Measurements from ENCODE around the gene MRAS.

MRAS gene

DNA sequence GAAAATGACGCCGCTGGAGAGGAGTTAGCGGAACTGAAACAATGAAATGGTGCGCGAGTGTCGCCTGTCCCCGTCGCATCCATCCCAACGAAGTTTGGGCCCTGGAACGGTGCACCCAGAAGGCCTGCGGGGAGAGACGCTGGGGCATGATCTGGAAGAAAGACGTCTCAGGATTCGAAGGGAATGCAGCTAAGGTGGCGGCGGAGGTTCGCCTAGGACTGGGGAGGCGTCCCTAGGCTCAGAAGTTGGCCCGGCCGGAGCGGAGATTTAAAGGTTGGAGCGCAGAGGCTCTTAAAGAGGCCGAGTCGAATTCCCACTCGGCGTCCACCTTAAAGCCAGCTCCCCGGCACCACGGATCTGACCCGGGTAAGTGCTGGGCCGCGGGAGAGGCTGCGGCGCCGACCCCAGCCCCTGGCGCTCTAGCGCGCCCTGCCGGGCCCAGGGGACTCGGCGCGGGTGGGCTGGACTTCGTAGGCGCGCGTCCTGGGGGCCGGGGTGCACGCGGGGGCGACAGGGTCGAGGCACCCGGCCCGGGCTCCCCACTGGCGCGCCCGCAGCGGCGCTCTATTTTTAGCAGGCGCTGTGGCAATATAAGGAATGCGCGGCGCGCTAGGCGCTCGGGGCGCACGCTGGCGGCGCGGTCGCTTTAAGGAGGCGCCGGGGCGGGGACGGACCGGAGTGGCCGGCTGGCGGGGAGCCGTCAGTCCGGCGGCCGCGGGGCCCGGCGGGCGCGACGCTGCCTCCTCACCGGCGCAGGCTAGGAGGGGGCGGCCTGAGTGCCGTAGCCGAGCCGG, at the start of gene MRAS:
MRAS (plus strand) TSS at position 620 of the 794 bp plus-strand sequence. CDS start 24,305 bp downstream, outside the sequence.
- peak; percentile 66 for ATAC-seq
- Mint-ChIP-seq H3K27ac (no peak within 1 kb of the TSS), H3K4me3 (peak within 1 kb of the TSS; percentile 86), H3K4me1 (peaks cover 13% of the 10 kb centered on the region), H3K36me3 (no peaks in the 10 kb centered on the region), H3K9me3 (peaks cover 2% of the 10 kb centered on the region)
- peak; percentile 5 to 57 for DNase-seq (ENCODE audit: low spot score in 2 of 2)

DNA sequence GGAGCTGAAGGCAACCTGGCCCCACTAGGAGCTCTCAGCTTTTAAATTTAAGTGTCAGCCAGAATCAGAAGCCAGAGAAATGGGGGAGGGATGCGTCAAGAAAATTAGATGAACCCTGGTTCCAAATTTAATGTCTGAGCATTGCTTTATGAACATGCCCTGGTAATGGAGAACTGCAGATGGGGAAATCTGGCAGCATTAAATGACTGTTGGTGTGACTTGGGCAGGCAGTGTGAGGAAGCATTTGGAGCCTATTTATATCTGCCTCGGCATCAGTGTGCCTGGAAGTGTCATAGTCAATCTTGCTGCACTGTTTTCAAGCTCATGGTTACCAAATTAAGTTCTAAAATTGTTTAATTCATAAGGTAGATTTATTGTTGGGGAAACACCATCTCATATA, 47.7 kb upstream of the MRAS start:
- no peaks in the 10 kb centered on the region for H3K9me3 Mint-ChIP-seq
- no peak for ATAC-seq
- no peak overlapping the region for H3K27ac Mint-ChIP-seq
- peaks cover 28% of the 10 kb centered on the region for H3K36me3 Mint-ChIP-seq
- H3K4me3 Mint-ChIP-seq, result no peak overlapping the region
- DNase-seq (ENCODE audit: low spot score in 2 of 2), result no peak
- H3K4me1 Mint-ChIP-seq, result peaks cover 42% of the 10 kb centered on the region

DNA sequence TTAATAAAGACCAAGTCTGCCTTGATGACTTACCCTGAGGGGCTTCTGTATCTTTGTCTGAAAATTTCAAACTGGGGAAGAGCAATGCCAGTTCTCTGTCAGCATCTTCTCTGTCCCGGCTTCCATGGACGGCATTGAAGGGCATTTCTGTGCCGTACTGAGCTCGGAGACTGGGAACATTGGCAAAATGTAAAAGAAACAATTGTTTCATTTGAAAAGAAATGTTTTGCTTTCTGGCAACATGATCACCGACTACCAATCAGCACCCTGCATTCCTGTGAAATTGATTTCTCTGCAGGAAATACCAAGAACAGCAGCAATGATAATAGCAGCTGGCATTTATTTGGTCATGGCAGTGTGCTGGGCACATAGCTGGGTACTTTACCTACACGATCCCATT, 44.9 kb upstream of the MRAS start:
- Mint-ChIP-seq H3K27ac (no peak overlapping the region), H3K36me3 (peaks cover 10% of the 10 kb centered on the region), H3K9me3 (peaks cover 6% of the 10 kb centered on the region), H3K4me1 (peaks cover 16% of the 10 kb centered on the region), H3K4me3 (no peak overlapping the region)
- ATAC-seq, result no peak
- no peak for DNase-seq (ENCODE audit: low spot score in 2 of 2)

DNA sequence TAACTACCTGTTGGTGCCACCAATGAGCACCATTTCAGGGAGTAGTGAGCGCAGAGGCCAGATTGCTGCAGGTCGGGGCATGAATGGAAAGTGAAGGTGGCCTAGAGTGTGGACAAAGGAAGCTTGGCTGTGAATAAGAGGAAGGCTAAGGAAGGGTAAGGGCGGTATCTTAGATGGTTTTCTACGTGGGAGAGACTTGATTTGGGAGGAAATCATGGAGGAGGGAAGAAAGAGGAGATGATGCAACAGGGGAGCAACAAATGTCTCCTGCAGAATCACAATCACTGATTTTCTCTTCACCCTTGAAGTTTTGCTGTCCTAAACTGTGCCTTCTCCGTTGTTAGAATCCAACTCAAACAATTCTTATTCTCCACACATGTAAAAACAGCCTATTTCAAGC, 40.5 kb upstream of the MRAS start:
- no peak overlapping the region for H3K4me3 Mint-ChIP-seq
- no peak for ATAC-seq
- H3K36me3 Mint-ChIP-seq, result no peaks in the 10 kb centered on the region
- no peak overlapping the region for H3K27ac Mint-ChIP-seq
- peaks cover 17% of the 10 kb centered on the region for H3K9me3 Mint-ChIP-seq
- H3K4me1 Mint-ChIP-seq, result no peaks in the 10 kb centered on the region
- DNase-seq (ENCODE audit: low spot score in 2 of 2), result no peak

DNA sequence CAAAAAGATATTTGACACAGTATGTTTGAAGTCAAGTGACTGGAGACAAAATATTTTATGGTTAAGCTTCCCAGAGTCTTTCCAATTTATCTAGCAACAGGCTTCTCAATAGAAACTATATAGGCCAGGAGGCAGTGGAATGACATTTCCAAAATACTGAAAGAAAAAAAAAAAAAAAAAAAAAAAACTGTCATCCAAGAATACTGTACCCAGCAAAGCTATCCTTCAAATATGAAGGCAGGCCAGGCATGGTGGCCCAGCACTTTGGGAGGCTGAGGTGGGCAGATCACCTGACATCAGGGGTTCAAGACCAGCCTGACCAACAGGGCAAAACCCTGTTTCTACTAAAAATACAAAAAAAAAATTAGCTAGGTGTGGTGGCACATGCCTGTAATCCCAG, 39.6 kb upstream of the MRAS start:
- Mint-ChIP-seq H3K4me1 (no peaks in the 10 kb centered on the region), H3K4me3 (no peak overlapping the region), H3K27ac (no peak overlapping the region), H3K9me3 (peaks cover 17% of the 10 kb centered on the region), H3K36me3 (no peaks in the 10 kb centered on the region)
- DNase-seq (ENCODE audit: low spot score in 2 of 2) (no peak), ATAC-seq (no peak)

DNA sequence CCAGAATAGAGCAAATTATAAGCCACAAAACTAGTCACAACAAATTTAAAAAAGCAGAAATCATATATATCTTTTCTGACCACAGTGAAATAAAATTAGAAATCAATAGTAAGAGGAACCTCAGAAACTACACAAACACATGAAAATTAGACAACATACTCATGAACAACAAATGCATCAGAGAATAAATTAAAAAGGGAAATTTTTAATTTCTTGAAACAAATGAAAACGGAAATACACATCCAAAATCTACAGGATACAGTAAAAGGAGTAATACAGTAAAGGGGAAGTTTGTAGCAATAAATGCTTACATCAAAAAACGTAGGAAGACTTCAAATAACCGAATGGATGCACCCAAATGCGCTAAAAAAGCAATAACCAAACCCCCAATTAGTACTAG, 37.9 kb upstream of the MRAS start:
- no peak for DNase-seq (ENCODE audit: low spot score in 2 of 2)
- H3K9me3 Mint-ChIP-seq, result peaks cover 17% of the 10 kb centered on the region
- ATAC-seq, result no peak
- no peaks in the 10 kb centered on the region for H3K4me1 Mint-ChIP-seq
- H3K4me3 Mint-ChIP-seq, result no peak overlapping the region
- no peak overlapping the region for H3K27ac Mint-ChIP-seq
- no peaks in the 10 kb centered on the region for H3K36me3 Mint-ChIP-seq

DNA sequence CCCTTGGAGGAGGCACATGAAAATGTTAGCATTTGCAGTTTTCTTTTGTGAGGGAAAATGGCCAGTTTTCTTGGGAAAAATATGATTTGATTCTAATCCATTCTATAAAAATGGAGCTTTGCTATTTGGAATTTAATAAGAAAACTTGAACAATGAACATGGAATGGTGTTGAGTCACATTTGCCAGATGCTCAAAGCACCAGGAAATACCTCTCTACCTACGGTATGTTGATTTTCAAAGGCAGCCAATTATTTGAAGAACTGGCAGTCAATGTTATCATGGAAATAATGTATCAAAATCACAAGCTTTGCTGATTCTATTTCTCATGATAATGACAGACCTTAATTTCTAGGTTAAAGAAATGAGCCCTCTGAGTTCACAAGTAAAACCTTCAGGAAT, 33.6 kb upstream of the MRAS start:
- Mint-ChIP-seq H3K36me3 (no peaks in the 10 kb centered on the region), H3K27ac (no peak overlapping the region), H3K9me3 (peaks cover 10% of the 10 kb centered on the region), H3K4me1 (no peaks in the 10 kb centered on the region), H3K4me3 (no peak overlapping the region)
- ATAC-seq (no peak), DNase-seq (ENCODE audit: low spot score in 2 of 2) (no peak)

DNA sequence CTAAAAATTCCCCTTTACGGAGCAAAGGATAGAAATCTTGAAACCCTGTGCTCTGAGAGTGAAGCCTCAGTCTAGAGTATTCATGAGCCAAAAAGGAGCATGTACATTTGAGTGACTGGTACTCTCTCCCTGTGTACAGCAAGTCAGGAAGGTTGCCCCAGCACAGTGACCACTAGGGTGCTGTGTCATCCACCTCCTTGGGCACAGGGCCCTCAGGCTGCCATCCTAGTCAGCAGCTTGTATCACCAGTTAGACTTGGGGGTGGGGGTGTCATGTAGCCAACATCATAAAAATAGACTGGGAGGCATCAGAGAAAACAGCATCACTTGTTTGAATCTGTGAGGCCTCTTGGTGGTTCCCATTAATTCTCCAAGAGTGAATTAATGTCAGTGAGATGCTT, 30.7 kb upstream of the MRAS start:
- DNase-seq (ENCODE audit: low spot score in 2 of 2), result no peak
- no peak overlapping the region for H3K4me3 Mint-ChIP-seq
- H3K4me1 Mint-ChIP-seq, result no peaks in the 10 kb centered on the region
- no peak overlapping the region for H3K27ac Mint-ChIP-seq
- peak; percentile 45 for ATAC-seq
- no peaks in the 10 kb centered on the region for H3K9me3 Mint-ChIP-seq
- H3K36me3 Mint-ChIP-seq, result no peaks in the 10 kb centered on the region

DNA sequence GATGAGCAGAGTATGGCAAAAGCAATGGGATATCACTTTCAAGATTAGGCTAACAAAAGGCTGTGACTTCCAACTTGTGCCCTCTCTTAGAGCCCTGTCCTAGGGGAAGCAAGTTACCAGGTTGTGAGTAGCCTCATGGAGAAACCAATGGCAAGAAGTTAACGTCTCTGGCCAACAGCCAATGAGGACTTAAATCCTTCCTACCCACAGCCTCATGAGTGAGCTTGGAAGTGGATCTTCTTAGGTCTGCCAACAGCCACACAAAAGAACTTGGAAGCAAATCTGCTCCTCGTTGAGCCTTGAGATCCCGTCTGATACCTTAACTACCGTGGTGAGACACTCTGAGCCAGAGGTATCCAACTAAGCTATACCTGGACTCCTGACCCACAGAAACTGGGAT, 24.4 kb upstream of the MRAS start:
- no peak for DNase-seq (ENCODE audit: low spot score in 2 of 2)

DNA sequence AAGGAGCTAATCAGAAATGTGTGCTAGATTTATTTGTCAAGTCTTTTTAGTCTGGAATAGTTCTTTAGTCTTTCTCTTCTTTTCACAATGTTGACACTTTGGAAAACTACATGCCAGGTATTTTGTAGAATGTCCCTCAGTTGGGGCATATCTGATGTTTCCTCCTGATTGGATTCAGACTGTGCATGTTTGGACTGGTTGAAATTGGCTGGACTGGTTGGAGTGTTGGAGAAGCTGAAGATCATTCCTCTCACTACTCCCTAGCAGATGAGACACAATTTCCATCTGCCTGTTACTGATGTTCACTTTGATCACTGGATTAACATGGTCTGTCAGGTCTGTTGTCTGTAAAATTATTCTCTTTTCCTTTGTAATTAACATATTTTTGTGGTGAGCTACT, 22.4 kb upstream of the MRAS start:
- Mint-ChIP-seq H3K4me3 (no peak overlapping the region), H3K4me1 (peaks cover 50% of the 10 kb centered on the region), H3K36me3 (no peaks in the 10 kb centered on the region), H3K27ac (no peak overlapping the region), H3K9me3 (no peaks in the 10 kb centered on the region)
- no peak for ATAC-seq
- no peak for DNase-seq (ENCODE audit: low spot score in 2 of 2)

More for the DNA sequence above, 24.4 kb upstream of the MRAS start:
- ATAC-seq, result no peak
- Mint-ChIP-seq H3K4me3 (no peak overlapping the region), H3K9me3 (no peaks in the 10 kb centered on the region), H3K27ac (peak overlapping the region; percentile 8), H3K4me1 (peaks cover 37% of the 10 kb centered on the region), H3K36me3 (no peaks in the 10 kb centered on the region)

DNA sequence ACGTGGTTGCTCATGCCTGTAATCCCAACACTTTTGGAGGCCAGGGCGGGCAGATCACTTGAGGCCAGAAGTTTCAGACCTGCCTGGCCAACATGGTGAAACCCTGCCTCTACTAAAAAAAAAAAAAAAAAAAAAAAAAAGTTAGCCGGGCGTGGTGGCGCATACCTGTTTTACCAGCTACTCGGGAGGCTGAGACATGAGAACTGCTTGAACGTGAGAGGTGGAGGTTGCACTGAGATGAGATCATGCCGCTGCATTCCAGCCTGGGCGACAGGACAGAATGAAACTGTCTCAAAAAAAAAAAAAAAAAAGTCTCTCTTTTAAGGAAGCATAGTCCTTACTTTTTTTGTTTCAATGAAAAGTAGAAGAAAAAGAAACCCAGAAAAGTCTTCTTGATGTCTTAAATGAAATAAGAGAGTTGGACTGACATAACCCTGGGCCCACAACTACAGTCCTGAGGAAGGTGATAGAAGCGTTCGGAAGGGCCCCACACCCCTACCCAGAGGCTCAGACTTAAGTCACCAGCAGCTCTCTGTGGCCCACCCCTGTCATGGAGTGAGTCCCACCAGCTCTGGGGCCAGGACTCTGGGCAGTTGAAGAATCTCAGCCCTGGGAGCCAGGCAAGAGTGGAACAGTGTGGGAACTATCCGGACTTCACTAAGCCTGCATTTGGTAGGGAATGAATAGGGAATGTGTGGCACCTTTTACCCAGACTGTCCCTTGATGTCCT, 21.3 kb upstream of the MRAS start:
- no peaks in the 10 kb centered on the region for H3K9me3 Mint-ChIP-seq
- H3K4me3 Mint-ChIP-seq, result no peak overlapping the region
- DNase-seq (ENCODE audit: low spot score in 2 of 2) (no peak), ATAC-seq (no peak)
- H3K27ac Mint-ChIP-seq, result no peak overlapping the region
- no peaks in the 10 kb centered on the region for H3K36me3 Mint-ChIP-seq
- peaks cover 50% of the 10 kb centered on the region for H3K4me1 Mint-ChIP-seq

DNA sequence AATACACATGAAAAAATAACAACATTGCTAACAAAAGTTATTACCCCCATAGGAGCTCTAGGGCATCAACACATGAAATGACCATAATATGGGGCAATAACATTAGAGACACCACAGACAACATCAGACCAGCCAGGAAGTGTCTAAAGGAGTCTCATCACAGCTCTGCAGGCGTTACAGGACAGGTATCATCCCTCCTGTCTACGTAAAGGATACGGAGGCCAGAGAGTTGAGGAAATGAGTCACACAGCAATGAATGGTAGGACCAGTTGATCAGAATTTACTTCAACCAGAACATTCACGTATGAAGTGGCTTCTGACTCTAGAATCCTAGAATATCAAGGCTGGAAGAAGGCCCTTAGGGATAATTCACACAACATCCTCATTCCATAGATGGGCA, 20.5 kb upstream of the MRAS start:
- Mint-ChIP-seq H3K27ac (no peak overlapping the region), H3K4me3 (peak overlapping the region; percentile 81), H3K4me1 (peaks cover 50% of the 10 kb centered on the region), H3K9me3 (no peaks in the 10 kb centered on the region), H3K36me3 (no peaks in the 10 kb centered on the region)
- peak; percentile 48 for ATAC-seq
- DNase-seq (ENCODE audit: low spot score in 2 of 2), result no peak

DNA sequence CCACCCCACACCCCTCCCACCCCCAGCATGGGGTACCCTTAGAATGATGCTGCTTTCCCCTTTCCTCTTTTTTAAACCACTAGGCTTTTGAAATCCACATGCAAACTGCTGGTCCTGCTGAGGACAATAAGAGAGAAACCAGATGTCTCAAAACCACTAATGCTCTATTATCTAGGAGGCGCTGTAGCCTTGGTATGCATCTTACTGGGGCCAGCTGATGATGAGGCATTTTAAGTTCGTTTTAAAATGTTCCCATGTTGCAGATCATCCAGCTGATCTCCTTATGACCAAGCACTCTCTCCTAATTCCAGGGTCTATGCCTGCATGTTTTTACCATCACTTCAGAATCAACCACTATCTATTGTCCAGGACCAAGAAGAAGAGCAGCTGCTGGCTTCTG, 20.0 kb upstream of the MRAS start:
- DNase-seq (ENCODE audit: low spot score in 2 of 2), result no peak
- H3K27ac Mint-ChIP-seq, result no peak overlapping the region
- peaks cover 47% of the 10 kb centered on the region for H3K4me1 Mint-ChIP-seq
- H3K36me3 Mint-ChIP-seq, result no peaks in the 10 kb centered on the region
- H3K4me3 Mint-ChIP-seq, result peak overlapping the region; percentile 81
- H3K9me3 Mint-ChIP-seq, result no peaks in the 10 kb centered on the region
- no peak for ATAC-seq

DNA sequence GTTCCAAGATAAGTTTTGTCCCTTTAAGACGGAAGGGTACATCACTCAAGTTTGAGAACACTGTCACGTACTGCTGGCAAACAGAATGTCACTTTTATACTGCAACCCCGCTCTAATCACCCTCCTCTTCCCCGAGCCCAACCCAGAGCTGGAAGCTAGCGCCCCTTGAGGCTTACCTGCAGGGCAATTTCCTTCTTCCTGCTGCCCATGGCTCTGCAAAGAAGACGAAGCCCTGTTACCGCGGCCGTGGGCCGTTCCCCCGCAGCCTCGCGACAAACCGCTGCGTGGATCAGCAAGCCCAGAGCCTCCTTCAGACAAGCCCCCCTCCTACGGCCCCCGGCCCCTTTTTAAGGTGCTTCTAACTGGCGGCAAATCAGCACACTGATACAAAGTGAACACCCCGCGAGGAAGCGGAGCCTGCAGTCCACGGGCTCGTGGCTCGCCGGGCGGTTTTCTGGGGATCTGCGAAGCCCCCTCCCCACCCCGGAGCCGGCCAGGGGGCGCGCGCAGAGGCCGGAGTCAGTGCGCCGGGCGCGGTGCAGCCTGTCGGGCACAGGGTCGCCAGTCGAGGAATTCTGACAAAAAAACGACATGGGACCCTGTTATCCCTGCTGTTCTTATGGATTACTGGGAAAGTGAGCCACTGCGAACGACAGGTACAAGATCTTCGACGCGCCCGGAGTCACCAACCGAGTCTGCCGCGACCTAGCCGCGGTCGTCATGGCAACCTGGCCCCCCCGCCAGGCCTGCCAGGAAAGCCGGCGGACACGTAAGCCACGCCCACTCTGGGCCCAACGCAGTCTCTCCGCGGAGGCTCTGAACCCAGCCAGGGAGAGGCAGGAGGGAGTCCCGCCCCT, 19.0 kb upstream of the MRAS start, which contains the start of gene NME9:
NME9 (minus strand) TSS at position 725 of the 857 bp plus-strand sequence; CDS start at position 209, 516 bp downstream.
- peak within 1 kb of the TSS; percentile 80 for H3K27ac Mint-ChIP-seq
- H3K4me1 Mint-ChIP-seq, result peaks cover 37% of the 10 kb centered on the region
- no peaks in the 10 kb centered on the region for H3K9me3 Mint-ChIP-seq
- DNase-seq (ENCODE audit: low spot score in 2 of 2) (peak; percentile 81 to 93), ATAC-seq (peak; percentile 92)
- H3K36me3 Mint-ChIP-seq, result no peaks in the 10 kb centered on the region
- H3K4me3 Mint-ChIP-seq, result peak within 1 kb of the TSS; percentile 81

DNA sequence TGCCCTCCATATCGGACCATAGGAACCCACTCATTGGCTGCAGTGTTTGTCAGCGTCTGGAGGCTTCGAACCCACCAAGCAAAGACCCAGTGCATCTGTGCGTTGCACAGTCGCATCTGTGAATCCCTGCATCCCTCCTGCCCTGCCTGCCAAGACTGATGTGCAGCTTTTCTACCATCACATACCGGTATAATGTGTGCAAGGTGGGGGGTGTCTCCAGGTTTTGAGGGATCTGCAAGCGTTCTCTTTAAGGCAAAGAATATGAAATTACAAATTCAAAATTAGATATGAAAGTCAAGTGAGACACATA, 18.4 kb upstream of the MRAS start:
- ATAC-seq, result no peak
- Mint-ChIP-seq H3K36me3 (no peaks in the 10 kb centered on the region), H3K4me3 (peak overlapping the region; percentile 81), H3K9me3 (no peaks in the 10 kb centered on the region), H3K4me1 (peaks cover 31% of the 10 kb centered on the region), H3K27ac (peak overlapping the region; percentile 80)
- no peak for DNase-seq (ENCODE audit: low spot score in 2 of 2)
